ENCODE measurements around the gene PAK4. TPM values are rescaled to one million over a fixed set of nuclear protein-coding genes. Genes with fewer than 3 reads are reported as not detected.
"Not testable (repeated sequence)": the region's sequence is repeated elsewhere in the genome, so short reads cannot be mapped to it uniquely, and the experiment has no call there.

Gene PAK4
- polyA plus RNA-seq, 3 donors: 66.6 to 76.3 (median 73.6) TPM

GRCh38 chr19:39127812-39128515, 2.4 kb downstream of the PAK4 start:
- no peak for DNase-seq

- DNase-seq: no peak
Observed at GRCh38 chr19:39128516-39129079, 3.0 kb downstream of the PAK4 start.

GRCh38 chr19:39129116-39129515, 3.5 kb downstream of the PAK4 start:
- no peak for DNase-seq

GRCh38 chr19:39130337-39131254, 5.0 kb downstream of the PAK4 start:
- DNase-seq: no peak

- no peak for DNase-seq
Observed at GRCh38 chr19:39131255-39131755, 5.7 kb downstream of the PAK4 start.

- DNase-seq: no peak
Observed at GRCh38 chr19:39132344-39132969, 6.9 kb downstream of the PAK4 start.

- DNase-seq: no peak
Observed at GRCh38 chr19:39133431-39134270, 8.1 kb downstream of the PAK4 start.

- no peak for DNase-seq
Observed at GRCh38 chr19:39135701-39136100, 10.1 kb downstream of the PAK4 start.

GRCh38 chr19:39136225-39136940, 10.8 kb downstream of the PAK4 start:
- no peak for DNase-seq

- no peak for DNase-seq
Observed at GRCh38 chr19:39137131-39137530, 11.5 kb downstream of the PAK4 start.

- DNase-seq: no peak
Observed at GRCh38 chr19:39138221-39139211, 12.9 kb downstream of the PAK4 start.

- DNase-seq: no peak
Observed at GRCh38 chr19:39139305-39139874, 13.8 kb downstream of the PAK4 start.

GRCh38 chr19:39139971-39140453, 14.4 kb downstream of the PAK4 start:
- no peak for DNase-seq

GRCh38 chr19:39140594-39140993, 15.0 kb downstream of the PAK4 start:
- no peak for DNase-seq

GRCh38 chr19:39141929-39142328, 16.3 kb downstream of the PAK4 start:
- DNase-seq: no peak

- DNase-seq: no peak
Observed at GRCh38 chr19:39142630-39143029, 17.0 kb downstream of the PAK4 start.

GRCh38 chr19:39143757-39144289, 18.2 kb downstream of the PAK4 start:
- not testable (repeated sequence) for DNase-seq
